Hepatic stellate cell (primary cell): ENCODE data around the gene KLHL36.
A peak's percentile ranks its signal among the peaks of the same experiment; 100 is the strongest.

Experiments
- DNase-seq: peaks from one replicate; pipeline ENCODE4 v3.0.0; 2011; ENCODE audit warnings: low spot score

Gene KLHL36

DNA sequence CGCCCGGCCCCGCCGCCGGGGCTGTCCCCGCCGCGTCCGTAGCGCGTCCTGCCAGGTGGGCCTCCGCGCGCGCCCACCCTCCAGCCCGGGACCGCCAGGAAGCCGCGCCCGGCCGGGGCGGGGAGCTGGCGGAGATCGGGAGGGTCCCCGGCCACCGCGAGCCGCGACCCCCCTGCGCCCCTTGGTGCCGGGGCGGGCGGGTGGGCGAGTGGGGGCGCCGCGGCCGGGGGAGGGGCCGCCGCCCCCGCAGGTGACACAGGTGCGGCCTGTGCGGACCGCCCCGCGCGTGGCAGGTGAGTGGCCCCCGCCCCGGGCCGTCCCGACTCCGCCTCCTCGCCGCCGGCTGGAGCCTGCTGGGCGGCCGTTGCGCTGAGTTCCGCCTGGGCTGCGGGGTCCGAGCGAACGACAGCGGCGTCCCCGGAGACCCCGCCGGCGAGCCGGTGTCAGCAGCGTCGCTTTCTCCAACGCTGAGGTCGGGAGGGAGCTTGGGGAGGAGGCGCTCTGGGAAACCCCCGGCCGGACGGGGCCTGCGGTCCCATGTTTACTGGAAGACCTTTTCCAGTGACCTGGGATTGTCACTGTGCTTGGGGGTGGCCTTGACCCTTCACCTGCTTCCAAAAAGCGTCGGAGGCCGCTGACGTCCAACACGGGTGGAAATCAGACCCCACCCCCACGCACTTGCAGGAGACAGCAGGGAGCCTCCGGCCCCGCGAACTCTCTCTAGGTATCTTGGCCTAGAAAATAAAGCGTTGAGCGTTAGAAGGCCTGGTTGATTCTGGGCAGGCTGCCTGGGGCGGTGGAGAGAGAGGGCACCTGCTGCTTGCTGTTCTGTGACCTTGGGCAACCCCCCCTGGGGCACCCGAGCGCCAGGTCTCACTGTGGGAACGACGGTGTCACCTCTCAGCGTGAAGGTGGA lies 542 bp downstream of the KLHL36 start:
- peak; percentile 41 for DNase-seq

- no peak for DNase-seq
Measured at GRCh38 chr16:84649511-84649861, 1.2 kb downstream of the KLHL36 start.

- DNase-seq = peak; percentile 81
Measured at GRCh38 chr16:84650062-84650991, 2.0 kb downstream of the KLHL36 start.

DNA sequence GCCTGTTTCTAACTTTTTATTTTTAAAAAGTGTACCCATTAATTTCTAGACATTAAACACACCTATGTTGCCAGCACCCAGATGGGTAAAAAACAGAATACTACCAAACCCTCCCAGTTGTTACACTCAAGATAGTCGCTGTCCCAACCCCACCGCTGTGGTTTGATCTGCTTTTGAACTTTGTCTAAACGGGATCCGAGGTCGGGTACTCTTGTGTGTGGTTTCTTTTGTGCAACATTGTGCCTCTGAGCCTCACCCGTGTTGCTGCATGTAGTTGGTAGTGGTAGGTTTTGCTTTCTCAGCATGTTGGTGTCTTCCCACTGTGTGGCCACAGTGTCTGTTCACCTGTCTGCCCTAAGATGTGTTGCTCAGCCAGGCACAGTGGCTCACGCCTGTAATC lies 4.3 kb downstream of the KLHL36 start:
- no peak for DNase-seq

- no peak for DNase-seq
Measured at GRCh38 chr16:84654238-84654637, 5.9 kb downstream of the KLHL36 start.

DNA sequence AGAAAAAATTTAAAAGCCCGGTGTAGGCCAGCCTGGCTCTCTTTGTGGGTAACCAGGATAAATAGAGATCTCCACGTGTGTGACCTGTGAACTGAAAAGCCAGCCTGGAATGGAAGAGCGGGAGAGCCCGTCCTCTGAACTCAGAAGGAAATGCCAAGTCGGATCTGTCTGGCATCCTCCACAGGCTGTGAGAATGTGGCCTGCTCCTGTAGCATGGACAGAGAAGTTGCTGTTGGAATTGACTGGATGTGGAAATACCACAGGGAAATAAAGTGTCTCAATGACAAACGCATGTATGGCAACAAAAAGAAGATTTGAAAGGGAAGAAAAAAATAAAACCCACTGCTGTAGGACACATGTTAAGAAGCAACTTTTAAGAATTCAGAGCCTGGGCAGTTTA lies 6.7 kb downstream of the KLHL36 start:
- no peak for DNase-seq

- DNase-seq = no peak
Measured at GRCh38 chr16:84656649-84657048, 8.3 kb downstream of the KLHL36 start.

DNA sequence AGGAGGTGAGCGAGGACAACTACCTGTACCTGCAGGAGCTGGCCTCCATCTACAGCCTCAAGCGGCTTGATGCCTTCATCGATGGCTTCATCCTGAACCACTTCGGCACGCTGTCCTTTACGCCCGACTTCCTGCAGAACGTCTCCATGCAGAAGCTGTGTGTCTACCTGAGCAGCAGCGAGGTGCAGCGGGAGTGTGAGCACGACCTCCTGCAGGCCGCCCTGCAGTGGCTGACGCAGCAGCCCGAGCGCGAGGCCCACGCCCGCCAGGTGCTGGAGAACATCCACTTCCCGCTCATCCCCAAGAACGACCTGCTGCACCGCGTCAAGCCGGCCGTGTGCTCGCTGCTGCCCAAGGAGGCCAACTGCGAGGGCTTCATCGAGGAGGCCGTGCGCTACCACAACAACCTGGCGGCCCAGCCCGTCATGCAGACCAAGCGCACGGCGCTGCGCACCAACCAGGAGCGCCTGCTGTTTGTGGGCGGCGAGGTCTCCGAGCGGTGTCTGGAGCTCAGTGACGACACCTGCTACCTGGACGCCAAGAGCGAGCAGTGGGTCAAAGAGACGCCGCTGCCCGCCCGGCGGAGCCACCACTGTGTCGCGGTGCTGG lies 9.0 kb downstream of the KLHL36 start:
- DNase-seq = no peak

- no peak for DNase-seq
Measured at GRCh38 chr16:84658690-84659089, 10.4 kb downstream of the KLHL36 start.

DNA sequence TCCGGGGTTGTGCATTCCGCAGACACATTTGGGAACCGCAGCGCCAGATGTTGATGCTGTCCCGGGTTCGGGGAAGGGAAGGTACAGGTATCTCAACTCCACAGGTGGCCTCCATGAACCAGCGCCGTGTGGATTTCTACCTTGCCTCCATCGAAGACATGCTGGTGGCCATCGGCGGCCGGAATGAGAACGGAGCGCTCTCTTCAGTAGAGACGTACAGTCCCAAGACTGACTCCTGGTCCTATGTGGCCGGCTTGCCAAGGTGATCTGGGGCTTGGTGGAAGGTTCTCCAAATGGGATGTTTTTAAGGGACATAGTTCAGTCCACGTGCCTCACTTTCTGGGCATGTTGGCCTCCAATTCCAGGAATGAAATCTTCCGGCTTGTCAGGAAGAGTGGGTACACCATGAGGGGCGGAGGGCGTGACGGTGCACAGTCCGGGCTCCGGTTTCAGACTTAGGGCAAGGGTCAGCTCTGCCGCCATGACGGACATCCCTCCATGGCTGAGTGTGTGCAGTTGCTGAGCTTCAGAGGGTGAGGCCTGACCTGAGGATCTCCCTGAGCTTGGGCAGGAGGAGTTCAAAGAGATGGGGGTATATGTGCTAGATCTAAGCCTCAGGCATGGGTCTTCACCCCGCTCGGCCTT lies 11.5 kb downstream of the KLHL36 start:
- DNase-seq = no peak

GRCh38 chr16:84660973-84661372 lies 12.7 kb downstream of the KLHL36 start:
- DNase-seq = no peak

- DNase-seq = no peak
Measured at GRCh38 chr16:84661418-84662060, 13.2 kb downstream of the KLHL36 start.

DNA sequence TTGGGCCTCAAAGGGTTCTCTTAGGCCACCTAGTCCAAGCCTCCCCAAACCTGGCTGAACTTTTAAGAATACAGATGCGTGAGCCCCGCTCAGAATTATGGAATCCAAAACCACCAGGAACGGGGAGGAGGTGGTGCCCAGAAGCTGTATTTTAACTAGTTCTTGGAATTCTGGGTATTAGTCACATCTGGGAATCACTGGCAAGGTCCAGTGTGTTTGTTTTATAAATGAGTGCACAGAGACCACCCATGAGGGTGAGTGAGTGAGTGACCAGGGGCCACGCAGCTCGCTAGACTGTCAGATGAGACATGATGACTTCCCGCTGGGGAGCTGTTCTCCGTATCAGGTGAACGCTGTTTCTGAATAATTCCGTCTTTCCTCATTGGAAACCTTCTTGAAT lies 14.2 kb downstream of the KLHL36 start:
- DNase-seq = no peak

GRCh38 chr16:84663433-84664101 lies 15.3 kb downstream of the KLHL36 start:
- DNase-seq = no peak

GRCh38 chr16:84665359-84665758 lies 17.0 kb downstream of the KLHL36 start:
- no peak for DNase-seq

GRCh38 chr16:84665843-84666242 lies 17.5 kb downstream of the KLHL36 start:
- no peak for DNase-seq

DNA sequence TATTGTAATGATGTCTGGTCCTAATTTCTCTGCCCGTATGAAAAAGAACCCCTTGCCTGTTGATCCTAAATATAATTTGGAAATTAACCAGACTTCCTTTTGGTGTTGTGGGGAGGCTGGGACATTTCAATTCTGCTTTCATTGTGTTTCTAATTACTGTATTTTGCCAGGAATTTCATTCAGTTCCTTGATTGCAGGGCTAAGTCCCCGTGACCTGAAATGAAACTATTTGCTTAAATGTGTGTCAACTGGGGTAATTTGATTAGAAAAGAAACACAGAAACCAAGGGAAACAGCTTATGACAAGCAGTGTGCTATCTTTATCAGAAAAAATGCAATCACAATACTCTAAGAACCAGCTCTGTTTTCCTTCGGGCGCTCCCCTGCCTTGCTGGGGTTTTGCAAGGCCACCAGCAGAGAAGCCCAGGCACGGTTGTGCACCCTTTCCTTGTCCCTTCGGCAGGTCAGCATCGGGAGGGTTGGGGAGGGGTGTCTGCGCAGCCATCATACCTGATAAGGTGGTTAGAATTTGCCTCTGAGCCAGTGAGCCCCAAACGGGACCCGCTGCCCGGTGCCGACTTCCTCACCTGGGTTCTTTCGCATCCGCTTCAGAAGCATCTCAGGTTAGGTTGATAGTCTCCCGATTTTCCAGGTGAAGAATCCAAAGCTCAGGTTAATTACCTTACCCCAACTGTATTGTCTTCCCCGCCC lies 19.4 kb downstream of the KLHL36 start:
- DNase-seq = no peak

DNA sequence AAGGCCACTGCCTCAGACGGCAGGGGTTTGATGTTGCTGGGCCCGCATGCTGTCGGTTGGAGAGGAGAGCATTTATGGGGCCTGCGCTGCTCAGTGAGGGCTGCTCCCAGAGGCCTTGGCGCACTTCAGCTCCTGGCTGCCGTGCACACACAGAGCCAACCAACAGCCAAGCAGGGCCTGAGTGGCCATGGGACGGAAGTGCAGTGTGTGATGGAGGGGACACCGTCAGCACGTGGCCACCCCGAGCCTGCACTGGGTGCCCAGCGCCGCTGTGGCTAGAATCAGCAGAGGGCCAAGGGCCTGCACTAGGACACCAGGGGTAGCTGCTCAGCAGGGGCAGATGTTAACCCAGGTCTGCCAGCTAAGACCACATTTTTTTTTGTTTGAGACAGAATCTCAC lies 21.8 kb downstream of the KLHL36 start:
- no peak for DNase-seq

- DNase-seq = peak; percentile 86
Measured at GRCh38 chr16:84672276-84673202, 24.2 kb downstream of the KLHL36 start.
